Chondrocyte (in vitro differentiated cells): ENCODE data around the gene SBF2. TPM values are rescaled to one million over a fixed set of nuclear protein-coding genes. Genes with fewer than 3 reads are reported as not detected.

Experiments
- DNase-seq: peaks from one replicate; pipeline ENCODE4 v3.0.0; 2021; ENCODE audit warnings: mixed read lengths, low spot score
- H3K27ac Mint-ChIP-seq: one replicate; pipeline ENCODE4 v1.8.0; 2021; ENCODE audit warnings: mild to moderate bottlenecking, moderate library complexity, mixed read lengths; ENCODE audit not compliant: unreplicated experiment
- H3K27me3 Mint-ChIP-seq: 2 replicates; pipeline ENCODE4 v1.8.0; 2021; ENCODE audit warnings: low read depth, mixed read lengths
- H3K36me3 Mint-ChIP-seq: 2 replicates; pipeline ENCODE4 v1.8.0; 2021; ENCODE audit warnings: low read depth, mixed read lengths
- H3K4me1 Mint-ChIP-seq: 2 replicates; pipeline ENCODE4 v1.8.0; 2021; ENCODE audit warnings: low read depth, mild to moderate bottlenecking, mixed read lengths
- H3K4me3 Mint-ChIP-seq: one replicate; pipeline ENCODE4 v1.8.0; 2021; ENCODE audit warnings: mild to moderate bottlenecking, moderate library complexity, mixed read lengths; ENCODE audit not compliant: unreplicated experiment
- H3K9me3 Mint-ChIP-seq: 2 replicates; pipeline ENCODE4 v1.8.0; 2021; ENCODE audit warnings: low read depth, mixed read lengths
- CTCF ChIP-seq: fragments of 200-600 bp; sonication (generic); IDR thresholded peaks from 2 replicates; pipeline ENCODE4 v1.5.0; 2021; ENCODE audit warnings: antibody characterized with exemption, mild to moderate bottlenecking, moderate library complexity
- total RNA-seq: library from RNA; stranded (reverse); gene quantifications from 3 replicates; pipeline ENCODE4 v1.2.1, GENCODE V29; 2021

SBF2 gene
- total RNA-seq, 1 donor from 2014 or later = 44.5 TPM

GRCh38 chr11:9973921-9974320 is 320.1 kb downstream of the SBF2 start:
- peaks cover 33% of the 10 kb centered on the region for H3K4me1 Mint-ChIP-seq
- no peak overlapping the region for H3K27ac Mint-ChIP-seq
- H3K9me3 Mint-ChIP-seq = no peaks in the 10 kb centered on the region
- no peak for TF ChIP-seq CTCF
- peaks cover 4% of the 10 kb centered on the region for H3K36me3 Mint-ChIP-seq
- H3K4me3 Mint-ChIP-seq = no peak overlapping the region
- no peak for DNase-seq
- H3K27me3 Mint-ChIP-seq = no peaks in the 10 kb centered on the region

GRCh38 chr11:9972989-9973388 is 321.0 kb downstream of the SBF2 start:
- DNase-seq = no peak

GRCh38 chr11:9971894-9972293 is 322.1 kb downstream of the SBF2 start:
- Mint-ChIP-seq H3K4me3 (no peak overlapping the region), H3K9me3 (no peaks in the 10 kb centered on the region), H3K27me3 (no peaks in the 10 kb centered on the region), H3K27ac (no peak overlapping the region), H3K36me3 (peaks cover 4% of the 10 kb centered on the region), H3K4me1 (peaks cover 19% of the 10 kb centered on the region)
- no peak for TF ChIP-seq CTCF
- no peak for DNase-seq

More at GRCh38 chr11:9972989-9973388, 321.0 kb downstream of the SBF2 start:
- Mint-ChIP-seq H3K27ac (peak overlapping the region; percentile 5), H3K27me3 (no peaks in the 10 kb centered on the region), H3K36me3 (peaks cover 4% of the 10 kb centered on the region), H3K4me1 (peaks cover 29% of the 10 kb centered on the region), H3K9me3 (no peaks in the 10 kb centered on the region), H3K4me3 (no peak overlapping the region)
- peak; percentile 94 for TF ChIP-seq CTCF

GRCh38 chr11:9969068-9969467 is 325.0 kb downstream of the SBF2 start:
- Mint-ChIP-seq H3K36me3 (peaks cover 6% of the 10 kb centered on the region), H3K9me3 (no peaks in the 10 kb centered on the region), H3K4me1 (peaks cover 15% of the 10 kb centered on the region), H3K27ac (no peak overlapping the region), H3K4me3 (no peak overlapping the region), H3K27me3 (no peaks in the 10 kb centered on the region)
- no peak for TF ChIP-seq CTCF
- no peak for DNase-seq

GRCh38 chr11:9962722-9963121 is 331.3 kb downstream of the SBF2 start:
- Mint-ChIP-seq H3K27ac (no peak overlapping the region), H3K4me1 (no peaks in the 10 kb centered on the region), H3K27me3 (no peaks in the 10 kb centered on the region), H3K36me3 (peaks cover 19% of the 10 kb centered on the region), H3K4me3 (no peak overlapping the region), H3K9me3 (no peaks in the 10 kb centered on the region)
- TF ChIP-seq CTCF = no peak
- DNase-seq = no peak
